GM23338 (cell line): ENCODE results near the gene KCNC4. TPM values are rescaled to one million over a fixed set of nuclear protein-coding genes. Genes with fewer than 3 reads are reported as not detected.

ENCODE experiments used
- ATAC-seq: fragments of 200-7000 bp; cut with Tn5 transposase; 3 replicates; pipeline ENCODE4 v1.9.1; 2020
- DNase-seq: peaks from one replicate; pipeline ENCODE4 v3.0.0-alpha.2; 2015; ENCODE audit warnings: low spot score
- H2AFZ ChIP-seq: fragments of 200-600 bp; sonication (generic); 2 replicates; pipeline ENCODE4 v1.8.0; 2016; ENCODE audit warnings: antibody characterized with exemption, mild to moderate bottlenecking, moderate library complexity
- H3F3A ChIP-seq: fragments of 200-600 bp; sonication (generic); replicated peaks from 2 replicates; pipeline ENCODE4 v1.8.0; 2017; ENCODE audit warnings: antibody characterized with exemption, mixed run types, low read depth
- H3K27ac ChIP-seq: fragments of 200-600 bp; sonication (generic); 2 replicates; pipeline ENCODE4 v1.6.1; 2016; ENCODE audit warnings: low read depth
- H3K27me3 ChIP-seq: fragments of 200-600 bp; sonication (generic); 2 replicates; pipeline ENCODE4 v1.8.0; 2016; ENCODE audit warnings: mild to moderate bottlenecking, mixed run types, moderate library complexity; ENCODE audit not compliant: insufficient read depth
- H3K36me3 ChIP-seq: fragments of 200-600 bp; sonication (generic); 2 replicates; pipeline ENCODE4 v1.8.0; 2016; ENCODE audit warnings: mild to moderate bottlenecking; ENCODE audit not compliant: insufficient read depth
- H3K4me1 ChIP-seq: fragments of 200-600 bp; sonication (generic); 2 replicates; pipeline ENCODE4 v1.8.0; 2016; ENCODE audit warnings: mild to moderate bottlenecking, moderate library complexity; ENCODE audit not compliant: insufficient read depth
- H3K4me2 ChIP-seq: fragments of 200-600 bp; sonication (generic); 2 replicates; pipeline ENCODE4 v1.7.1; 2017; ENCODE audit warnings: mixed run types
- H3K4me3 ChIP-seq: fragments of 200-600 bp; sonication (generic); 2 replicates; pipeline ENCODE4 v1.6.1; 2016; ENCODE audit warnings: mixed run types
- H3K79me2 ChIP-seq: fragments of 200-600 bp; sonication (generic); replicated peaks from 2 replicates; pipeline ENCODE4 v1.8.0; 2017; ENCODE audit warnings: mild to moderate bottlenecking; ENCODE audit not compliant: insufficient read depth
- H3K9me2 ChIP-seq: fragments of 200-600 bp; sonication (generic); 2 replicates; pipeline ENCODE4 v1.8.0; 2017; ENCODE audit not compliant: insufficient read depth
- H4K20me1 ChIP-seq: fragments of 200-600 bp; sonication (generic); replicated peaks from 2 replicates; pipeline ENCODE4 v1.8.0; 2017; ENCODE audit warnings: mild to moderate bottlenecking; ENCODE audit not compliant: insufficient read depth
- H3K27ac Mint-ChIP-seq: 2 replicates; pipeline ENCODE4 v1.8.0; 2020; ENCODE audit warnings: inconsistent platforms, mild to moderate bottlenecking, moderate library complexity, mixed read lengths
- H3K27me3 Mint-ChIP-seq: 3 replicates; pipeline ENCODE4 v1.8.0; 2022; ENCODE audit warnings: low read depth, mild to moderate bottlenecking, moderate library complexity, mixed read lengths, inconsistent platforms; ENCODE audit not compliant: insufficient read depth, poor library complexity
- H3K36me3 Mint-ChIP-seq: 3 replicates; pipeline ENCODE4 v1.8.0; 2021; ENCODE audit warnings: low read depth, mild to moderate bottlenecking, inconsistent platforms, moderate library complexity, mixed read lengths
- H3K4me1 Mint-ChIP-seq: 3 replicates; pipeline ENCODE4 v1.8.0; 2020; ENCODE audit warnings: mild to moderate bottlenecking, inconsistent platforms, mixed read lengths
- H3K4me3 Mint-ChIP-seq: 3 replicates; pipeline ENCODE4 v1.8.0; 2021; ENCODE audit warnings: moderate library complexity, mild to moderate bottlenecking, inconsistent platforms, mixed read lengths
- H3K9me3 Mint-ChIP-seq: 3 replicates; pipeline ENCODE4 v1.8.0; 2020; ENCODE audit warnings: moderate library complexity, mild to moderate bottlenecking, inconsistent platforms, mixed read lengths
- EZH2phosphoT487 ChIP-seq: fragments of 200-600 bp; sonication (generic); IDR thresholded peaks from one replicate; pipeline ENCODE4 v1.8.1; 2018; ENCODE audit warnings: antibody characterized with exemption; ENCODE audit not compliant: unreplicated experiment
- JUNB ChIP-seq: IDR thresholded peaks from one replicate; pipeline ENCODE4 v1.6.1; 2016; ENCODE audit warnings: antibody characterized with exemption; ENCODE audit not compliant: unreplicated experiment
- REST ChIP-seq: IDR thresholded peaks from one replicate; pipeline ENCODE4 v1.6.1; 2018; ENCODE audit warnings: antibody characterized with exemption; ENCODE audit not compliant: unreplicated experiment
- ZNF462 ChIP-seq: fragments of 250-450 bp; sonication (Bioruptor Pico); IDR thresholded peaks from 2 replicates; pipeline ENCODE4 v1.5.0; 2020; ENCODE audit warnings: mild to moderate bottlenecking, moderate library complexity
- polyA plus RNA-seq: library from polyadenylated mRNA; unstranded; fragments of >200 nt; fragmentation: Nextera tagmentation; extraction: Ambion mirVana; gene quantifications from 2 replicates; pipeline ENCODE4 v1.2.1, GENCODE V29; 2016
- total RNA-seq: library from RNA; depleted of rRNA; stranded (reverse); fragments of >200 nt; shearing (Covaris generic); gene quantifications from 2 replicates; pipeline ENCODE4 v1.2.3, GENCODE V29; 2014

KCNC4 gene
- total and polyA plus RNA-seq, 2 experiments from 2014 or later = 3.5 to 10.7 TPM

GRCh38 chr1:110243146-110243545 lies 33.0 kb downstream of the KCNC4 start:
- peaks cover 20% of the 10 kb centered on the region for H3K27me3 Mint-ChIP-seq
- Histone ChIP-seq H3K4me1 (peaks cover 34% of the 10 kb centered on the region), H3F3A (no peaks in the 10 kb centered on the region), H3K9me2 (0 out of 2 replicates have a peak, but pooled peaks cover 15% of the 10 kb centered on the region), H2AFZ (peak overlapping the region; percentile 86), H3K4me2 (peak overlapping the region; percentile 63), H3K4me3 (peak overlapping the region; percentile 20; the same call in 1 of the 2 replicates), H4K20me1 (no peaks in the 10 kb centered on the region; the same call in 1 of the 2 replicates), H3K27me3 (0 out of 2 replicates have a peak, but pooled peaks cover 9% of the 10 kb centered on the region), H3K79me2 (no peaks in the 10 kb centered on the region), H3K27ac (no peak overlapping the region), H3K36me3 (no peaks in the 10 kb centered on the region)
- ATAC-seq (peak; percentile 58), DNase-seq (peak; percentile 18)
- peaks cover 38% of the 10 kb centered on the region for H3K4me1 Mint-ChIP-seq
- TF ChIP-seq ZNF462 = no peak
- no peak for TF ChIP-seq REST
- no peak for TF ChIP-seq EZH2phosphoT487
- no peak for TF ChIP-seq JUNB
- no peaks in the 10 kb centered on the region; the same call in 2 of the 3 replicates for H3K36me3 Mint-ChIP-seq
- H3K4me3 Mint-ChIP-seq = no peak overlapping the region
- H3K9me3 Mint-ChIP-seq = no peaks in the 10 kb centered on the region; the same call in 2 of the 3 replicates
- no peak overlapping the region for H3K27ac Mint-ChIP-seq
